GM12891 (cell line): ENCODE measurements around the gene AGAP2.

Source experiments
- PAX5 ChIP-seq: IDR thresholded peaks from 2 replicates; pipeline ENCODE4 v1.6.1; 2011; ENCODE audit warnings: low read length, moderate library complexity, mild to moderate bottlenecking; ENCODE audit not compliant: insufficient read depth, severe bottlenecking
- POLR2A ChIP-seq: IDR thresholded peaks from 2 replicates; pipeline ENCODE4 v1.6.1; 2011; ENCODE audit warnings: low read depth, low read length, control low read depth
- POLR2AphosphoS5 ChIP-seq: IDR thresholded peaks from 2 replicates; pipeline ENCODE4 v1.6.1; 2011; ENCODE audit warnings: low read depth, low read length, control low read depth
- POU2F2 ChIP-seq: IDR thresholded peaks from 2 replicates; pipeline ENCODE4 v1.6.1; 2011; ENCODE audit warnings: low read depth, mild to moderate bottlenecking, control low read depth, low read length, moderate library complexity
- SPI1 ChIP-seq: IDR thresholded peaks from 2 replicates; pipeline ENCODE4 v1.6.1; 2011; ENCODE audit warnings: low read depth, low read length, control low read depth
- TAF1 ChIP-seq: IDR thresholded peaks from 2 replicates; pipeline ENCODE4 v1.6.1; 2011; ENCODE audit warnings: low read depth, low read length, control low read depth

DNA sequence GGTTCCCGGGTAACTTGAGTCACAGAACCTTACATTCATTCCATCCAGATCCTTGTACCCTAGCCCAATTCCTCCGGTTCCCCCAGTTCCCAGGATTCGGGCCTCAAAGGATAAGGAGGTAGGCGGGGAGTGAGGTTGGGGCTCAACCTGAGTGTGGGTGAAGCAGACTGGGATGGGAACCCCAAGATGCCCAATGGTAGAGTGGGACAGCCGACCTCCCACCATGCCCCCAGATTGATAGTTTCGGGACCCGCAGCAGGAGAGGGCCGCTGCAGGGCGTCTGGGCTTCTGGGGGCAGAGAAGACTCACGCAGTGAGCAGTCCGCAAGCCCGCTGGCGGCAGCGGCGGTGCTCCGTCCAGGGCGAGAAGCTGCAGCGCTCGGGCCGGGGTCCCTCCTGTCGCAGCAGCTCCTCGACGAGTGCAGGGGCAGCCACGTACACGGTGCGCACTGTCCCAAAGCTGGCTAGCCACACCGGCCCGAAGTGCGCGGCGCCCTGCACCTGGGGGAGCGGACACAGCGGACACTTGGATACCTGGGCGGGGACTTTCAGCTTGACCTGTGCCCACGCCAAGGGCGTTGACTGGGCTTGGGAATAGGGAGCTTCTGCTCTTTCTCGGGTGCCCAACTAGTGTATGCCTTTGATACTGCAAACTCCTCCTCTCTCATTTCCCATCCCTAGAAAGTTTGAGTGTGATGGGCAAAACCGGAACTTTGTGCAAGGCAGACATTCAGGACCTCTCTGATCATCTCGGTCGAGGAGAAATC lies 27.3 kb upstream of the AGAP2 start:
- TF ChIP-seq POLR2AphosphoS5 = no peak
- no peak for TF ChIP-seq POLR2A
- TF ChIP-seq TAF1 = no peak
- no peak for TF ChIP-seq SPI1
- TF ChIP-seq POU2F2 = no peak
- no peak for TF ChIP-seq PAX5
